Nephron progenitor cell (in vitro differentiated cells): ENCODE measurements around the gene COL26A1.
A peak's percentile ranks its signal among the peaks of the same experiment; 100 is the strongest.

Source experiments
- DNase-seq: peaks from one replicate; pipeline ENCODE4 v3.0.0; 2021
- H3K27ac Mint-ChIP-seq: 2 replicates; pipeline ENCODE4 v1.8.0; 2021; ENCODE audit warnings: mild to moderate bottlenecking, moderate library complexity, mixed read lengths
- H3K27me3 Mint-ChIP-seq: 2 replicates; pipeline ENCODE4 v1.8.0; 2021; ENCODE audit warnings: mild to moderate bottlenecking, low read depth, mixed read lengths; ENCODE audit not compliant: poor library complexity
- H3K36me3 Mint-ChIP-seq: 2 replicates; pipeline ENCODE4 v1.8.0; 2021; ENCODE audit warnings: low read depth, mixed read lengths
- H3K4me1 Mint-ChIP-seq: 2 replicates; pipeline ENCODE4 v1.8.0; 2021; ENCODE audit warnings: mixed read lengths
- H3K4me3 Mint-ChIP-seq: 2 replicates; pipeline ENCODE4 v1.8.0; 2021; ENCODE audit warnings: mild to moderate bottlenecking, moderate library complexity, mixed read lengths
- H3K9me3 Mint-ChIP-seq: 2 replicates; pipeline ENCODE4 v1.8.0; 2021; ENCODE audit warnings: mild to moderate bottlenecking, moderate library complexity, mixed read lengths
- TF ChIP-seq, protein P1 (sequence below): fragments of 200-600 bp; sonication (generic); IDR thresholded peaks from 2 replicates; pipeline ENCODE4 v1.5.0; 2021; ENCODE audit warnings: antibody characterized with exemption

COL26A1 gene

DNA sequence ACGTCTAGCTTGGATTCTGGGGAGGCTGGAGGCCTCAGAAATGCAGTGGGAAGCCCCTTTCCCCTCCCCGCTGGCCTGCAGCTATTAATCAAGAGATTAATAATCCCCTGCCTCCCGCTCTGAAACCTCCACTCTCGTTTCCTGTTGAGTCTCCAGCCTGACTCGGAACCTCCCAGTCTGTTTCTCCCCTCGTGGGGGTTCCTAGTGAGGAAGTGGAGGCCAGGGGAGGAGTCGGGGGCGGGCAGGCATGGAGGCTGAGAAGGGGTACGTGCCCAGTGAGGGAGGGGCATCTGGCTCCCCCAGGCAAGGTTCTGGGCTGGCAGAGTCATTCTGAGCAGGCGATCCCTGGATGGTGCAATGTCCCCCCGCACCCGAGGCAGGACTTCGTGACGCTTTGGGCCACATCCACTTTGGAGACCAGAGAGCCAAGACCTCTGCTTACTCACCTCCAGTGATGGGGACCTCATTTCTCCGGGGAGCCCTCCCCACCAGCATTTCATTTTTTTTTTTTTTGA is 73.6 kb downstream of the COL26A1 start:
- H3K27me3 Mint-ChIP-seq = peaks cover 7% of the 10 kb centered on the region
- H3K27ac Mint-ChIP-seq = peak overlapping the region; percentile 83
- DNase-seq = no peak
- H3K9me3 Mint-ChIP-seq = no peaks in the 10 kb centered on the region
- H3K4me1 Mint-ChIP-seq = peaks cover 37% of the 10 kb centered on the region
- TF ChIP-seq, protein P1, sequence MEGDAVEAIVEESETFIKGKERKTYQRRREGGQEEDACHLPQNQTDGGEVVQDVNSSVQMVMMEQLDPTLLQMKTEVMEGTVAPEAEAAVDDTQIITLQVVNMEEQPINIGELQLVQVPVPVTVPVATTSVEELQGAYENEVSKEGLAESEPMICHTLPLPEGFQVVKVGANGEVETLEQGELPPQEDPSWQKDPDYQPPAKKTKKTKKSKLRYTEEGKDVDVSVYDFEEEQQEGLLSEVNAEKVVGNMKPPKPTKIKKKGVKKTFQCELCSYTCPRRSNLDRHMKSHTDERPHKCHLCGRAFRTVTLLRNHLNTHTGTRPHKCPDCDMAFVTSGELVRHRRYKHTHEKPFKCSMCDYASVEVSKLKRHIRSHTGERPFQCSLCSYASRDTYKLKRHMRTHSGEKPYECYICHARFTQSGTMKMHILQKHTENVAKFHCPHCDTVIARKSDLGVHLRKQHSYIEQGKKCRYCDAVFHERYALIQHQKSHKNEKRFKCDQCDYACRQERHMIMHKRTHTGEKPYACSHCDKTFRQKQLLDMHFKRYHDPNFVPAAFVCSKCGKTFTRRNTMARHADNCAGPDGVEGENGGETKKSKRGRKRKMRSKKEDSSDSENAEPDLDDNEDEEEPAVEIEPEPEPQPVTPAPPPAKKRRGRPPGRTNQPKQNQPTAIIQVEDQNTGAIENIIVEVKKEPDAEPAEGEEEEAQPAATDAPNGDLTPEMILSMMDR = no peak
- H3K36me3 Mint-ChIP-seq = peaks cover 15% of the 10 kb centered on the region
- H3K4me3 Mint-ChIP-seq = no peak overlapping the region

DNA sequence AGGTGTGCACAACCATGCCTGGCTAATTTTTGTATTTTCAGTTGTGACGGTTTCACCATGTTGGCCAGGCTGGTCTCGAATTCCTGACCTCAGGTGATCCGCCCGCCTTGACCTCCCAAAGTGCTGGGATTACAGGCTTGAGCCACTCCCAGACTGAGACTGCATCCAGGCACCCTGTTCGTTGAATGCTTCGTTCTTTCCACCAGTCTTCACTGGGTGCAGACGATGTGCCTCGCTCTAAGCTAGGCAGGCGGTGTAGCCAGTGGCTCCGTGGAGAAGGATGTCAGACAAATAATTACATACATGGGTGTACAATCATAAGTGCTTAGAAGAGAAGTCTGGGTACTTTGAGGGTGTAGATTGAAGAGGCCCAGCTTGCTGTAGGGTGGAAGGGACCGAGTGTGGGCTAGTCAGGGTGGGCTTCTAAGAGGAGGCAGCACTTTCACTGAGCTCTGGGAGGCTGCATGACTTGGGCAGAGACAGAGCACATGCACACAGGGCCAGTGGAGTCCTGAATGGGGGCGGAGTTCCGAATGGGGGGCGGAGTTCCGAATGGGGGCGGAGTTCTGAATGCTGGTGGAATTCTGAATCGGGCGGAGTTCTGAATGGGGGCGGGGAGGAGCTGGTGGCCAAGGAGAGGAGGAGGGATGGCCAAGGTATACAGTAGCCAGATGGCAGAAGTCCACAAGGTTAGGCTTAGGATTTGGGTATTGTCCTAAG is 74.3 kb downstream of the COL26A1 start:
- H3K27me3 Mint-ChIP-seq = peaks cover 7% of the 10 kb centered on the region
- TF ChIP-seq, protein P1 = no peak
- no peaks in the 10 kb centered on the region for H3K9me3 Mint-ChIP-seq
- H3K4me1 Mint-ChIP-seq = peaks cover 43% of the 10 kb centered on the region
- H3K4me3 Mint-ChIP-seq = no peak overlapping the region
- H3K36me3 Mint-ChIP-seq = peaks cover 10% of the 10 kb centered on the region
- peak; percentile 69 for DNase-seq
- H3K27ac Mint-ChIP-seq = peak overlapping the region; percentile 27

DNA sequence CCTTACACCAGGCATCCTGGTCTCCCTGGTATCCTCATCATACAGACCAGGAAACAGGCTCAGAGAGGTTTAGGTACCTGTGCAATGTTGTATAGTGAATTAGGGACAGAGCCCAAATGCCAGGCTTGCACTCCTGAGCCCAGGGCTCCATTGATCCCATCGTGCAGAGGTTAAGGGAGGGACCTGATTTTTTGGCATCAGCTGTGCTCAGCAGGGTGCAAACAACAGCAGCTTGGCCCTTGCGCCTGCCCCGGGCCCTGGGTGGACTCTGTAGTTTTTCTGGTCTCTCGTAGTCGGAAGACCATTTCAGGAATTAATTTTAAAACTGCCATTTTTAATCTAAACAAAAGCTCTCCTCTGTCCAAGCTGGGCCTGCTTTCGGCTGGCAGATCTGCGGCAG is 79.2 kb downstream of the COL26A1 start:
- Mint-ChIP-seq H3K4me3 (no peak overlapping the region), H3K27ac (peak overlapping the region; percentile 29), H3K4me1 (peaks cover 20% of the 10 kb centered on the region), H3K9me3 (no peaks in the 10 kb centered on the region), H3K36me3 (peaks cover 10% of the 10 kb centered on the region), H3K27me3 (peaks cover 2% of the 10 kb centered on the region)
- no peak for DNase-seq
- TF ChIP-seq, protein P1 = no peak

DNA sequence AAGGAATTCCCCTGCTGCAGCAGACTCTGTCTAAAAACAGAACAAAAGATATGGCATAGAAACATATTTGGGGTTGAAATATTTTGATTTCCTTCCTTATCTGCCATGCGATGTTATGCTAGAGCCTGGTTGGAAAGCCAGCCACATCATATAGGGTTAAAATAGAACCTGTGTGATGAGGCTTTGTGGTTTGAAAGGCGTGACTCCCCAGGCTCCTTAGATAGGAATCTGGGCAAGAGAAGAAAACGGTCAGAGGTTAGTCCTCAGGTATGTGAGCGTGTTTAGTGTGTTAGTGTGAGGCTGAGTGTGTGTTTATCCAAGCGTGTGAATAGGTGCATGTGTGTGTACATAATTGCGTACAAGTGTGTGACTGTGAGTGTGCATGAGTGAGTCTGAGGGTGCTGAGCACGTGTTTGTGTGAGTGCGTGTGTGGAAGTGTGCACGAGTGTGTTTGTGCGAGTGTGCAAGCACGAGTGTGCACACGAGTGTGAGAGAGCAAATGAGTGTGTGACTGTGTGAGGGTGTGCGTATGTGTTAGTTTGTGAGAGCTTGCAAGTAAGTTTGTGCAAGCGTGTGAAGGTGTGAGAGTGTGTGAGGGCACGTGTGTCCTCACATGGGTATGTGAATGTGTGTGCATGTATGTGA is 79.9 kb downstream of the COL26A1 start:
- Mint-ChIP-seq H3K27ac (peak overlapping the region; percentile 1), H3K9me3 (no peaks in the 10 kb centered on the region), H3K4me1 (peaks cover 14% of the 10 kb centered on the region), H3K36me3 (peaks cover 10% of the 10 kb centered on the region), H3K4me3 (no peak overlapping the region), H3K27me3 (peaks cover 2% of the 10 kb centered on the region)
- no peak for DNase-seq
- TF ChIP-seq, protein P1 = no peak

DNA sequence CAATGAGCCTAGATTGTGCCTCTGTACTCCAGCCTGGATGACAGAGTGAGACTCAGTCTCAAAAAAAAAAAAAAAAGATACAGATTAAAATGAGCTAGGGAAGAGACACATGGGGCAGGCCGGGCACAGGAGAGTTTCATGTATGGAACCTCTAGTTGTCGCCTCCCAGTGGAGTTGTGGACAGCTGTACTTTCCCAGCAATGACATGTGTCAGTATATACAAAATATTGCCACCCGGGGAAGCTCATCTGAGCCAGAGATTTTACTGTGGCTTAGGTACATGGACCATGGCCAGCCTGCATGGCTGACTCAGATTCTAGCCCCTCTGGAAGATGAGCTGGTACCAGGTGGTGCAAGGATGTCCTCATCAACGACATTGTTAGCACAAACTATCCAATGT is 87.4 kb downstream of the COL26A1 start:
- Mint-ChIP-seq H3K36me3 (peaks cover 43% of the 10 kb centered on the region), H3K4me3 (no peak overlapping the region), H3K9me3 (no peaks in the 10 kb centered on the region), H3K4me1 (no peaks in the 10 kb centered on the region), H3K27ac (no peak overlapping the region), H3K27me3 (no peaks in the 10 kb centered on the region)
- TF ChIP-seq, protein P1 = no peak
- no peak for DNase-seq
